Activated effector memory CD4-positive, alpha-beta T cell treated with anti-CD3 and anti-CD28 coated beads, Interleukin-2, amount 50 U/mL, for 16 hours (primary cell): ENCODE data around the gene ABAT.

ENCODE experiments used
- DNase-seq: peaks from one replicate; pipeline ENCODE4 v3.0.0-alpha.2; 2020

The ABAT gene

DNA sequence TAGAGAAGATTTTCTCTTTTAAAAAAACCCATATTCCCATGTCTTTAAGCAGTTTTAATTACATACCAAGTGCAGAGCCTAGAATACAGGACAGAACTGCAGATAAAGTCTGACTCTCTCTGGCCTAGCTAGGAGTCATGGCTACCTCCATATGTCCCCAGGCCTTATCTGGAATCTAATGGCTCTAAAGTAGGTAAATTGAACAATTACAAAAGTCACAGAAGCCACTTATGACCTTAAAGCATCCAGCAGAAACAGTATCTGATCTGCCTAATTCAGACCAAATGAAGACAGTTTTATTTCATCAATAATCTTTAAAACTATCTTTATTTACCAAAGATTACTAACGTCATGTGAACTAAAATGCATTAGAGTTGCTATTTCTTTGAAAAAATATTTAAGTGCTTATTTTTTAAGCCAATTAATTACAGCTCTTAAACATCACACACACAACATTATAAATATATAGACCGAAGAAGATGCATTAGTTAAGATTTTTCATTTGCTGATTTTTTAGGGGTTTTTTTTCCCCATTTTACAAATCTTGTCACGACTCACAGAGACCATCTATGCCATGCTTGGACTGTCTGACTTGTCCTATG lies 152.0 kb downstream of the ABAT start:
- no peak for DNase-seq

DNA sequence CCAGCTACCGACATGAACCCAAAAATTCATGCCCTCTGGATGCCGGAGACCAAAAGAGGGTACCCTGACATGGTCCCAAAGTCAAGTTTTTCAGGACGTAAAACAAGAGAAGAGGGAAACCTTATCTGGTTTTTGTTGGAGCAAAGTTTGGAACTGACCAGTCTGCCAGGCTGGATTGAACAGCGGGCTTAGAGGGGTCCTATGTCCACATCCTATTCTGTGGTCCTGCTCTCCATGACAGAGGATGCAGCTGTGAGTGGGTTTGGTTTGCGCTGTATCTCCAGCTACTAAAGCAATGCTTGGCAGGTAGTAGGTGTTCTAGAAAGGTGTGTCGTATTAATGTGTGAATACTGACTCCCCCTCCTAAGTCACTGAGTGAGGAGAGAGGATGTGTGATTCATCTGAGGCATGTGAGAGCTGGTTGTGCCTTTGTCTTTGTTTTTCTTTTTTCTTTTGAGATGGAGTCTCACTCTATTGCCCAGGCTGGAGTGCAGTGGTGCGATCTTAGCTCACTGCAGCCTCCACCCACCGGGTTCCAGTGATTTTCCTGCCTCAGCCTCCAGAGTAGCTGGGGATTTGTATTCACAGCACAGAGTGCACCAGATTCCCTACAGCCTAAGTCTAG lies 154.2 kb downstream of the ABAT start:
- DNase-seq, result no peak

DNA sequence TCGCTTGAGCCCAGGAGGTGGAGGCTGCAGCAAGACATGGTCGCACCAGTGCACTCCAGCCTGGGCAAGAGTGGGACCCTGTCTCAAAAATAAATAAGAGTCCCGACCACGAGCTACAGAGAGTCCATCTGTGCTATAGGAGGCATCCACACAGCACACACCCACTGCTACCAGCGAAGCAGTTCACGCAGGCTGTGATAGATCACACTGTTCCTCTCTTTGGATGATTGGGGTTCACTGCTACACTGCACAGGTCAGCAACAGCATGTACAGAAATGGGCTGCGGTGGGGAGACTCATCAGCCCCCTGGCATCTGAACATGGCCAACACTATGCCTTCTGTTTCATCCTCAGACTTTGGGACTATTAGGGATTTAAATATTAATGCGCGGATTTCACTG lies 157.0 kb downstream of the ABAT start:
- DNase-seq, result no peak

DNA sequence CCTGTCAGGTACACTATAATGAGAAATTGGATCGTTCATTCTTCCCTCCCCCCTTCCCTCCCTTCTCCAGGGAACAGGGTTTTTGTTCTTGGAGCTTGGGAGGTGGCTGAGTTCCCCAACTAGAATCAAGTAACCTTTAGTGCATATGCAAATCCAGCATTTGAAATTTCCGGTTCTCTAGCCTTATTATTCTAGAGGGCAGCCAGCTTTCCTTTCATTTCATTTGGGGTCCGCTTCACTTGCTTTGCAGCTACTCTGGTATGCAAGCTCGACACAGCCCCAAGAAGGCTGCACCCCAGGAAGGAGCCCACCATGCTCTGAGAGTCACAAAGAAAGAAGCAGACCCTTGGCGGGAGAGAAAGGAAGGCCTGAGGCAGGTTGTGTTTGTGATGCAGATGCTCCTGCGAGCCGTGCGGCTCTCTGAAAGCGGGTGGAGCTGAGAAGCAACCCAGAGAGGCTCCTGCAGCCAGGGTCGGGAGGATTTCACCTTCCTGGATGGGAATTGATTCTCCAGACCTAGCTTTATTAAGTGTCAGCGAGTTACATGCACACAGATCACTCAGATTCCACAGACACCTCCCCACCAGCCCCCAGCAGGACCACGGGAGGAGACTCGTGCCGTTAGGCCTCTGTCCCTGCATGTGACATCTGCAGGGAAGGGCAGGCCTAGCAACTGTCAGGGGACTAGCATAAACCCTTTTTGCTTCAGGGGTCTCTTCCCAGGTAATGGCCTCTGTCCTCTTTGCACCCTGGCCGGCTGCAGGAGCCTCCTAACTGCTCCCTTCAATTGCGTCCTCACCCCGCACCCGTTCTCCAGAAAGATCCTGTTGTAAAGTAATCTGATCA lies 157.7 kb downstream of the ABAT start:
- no peak for DNase-seq

DNA sequence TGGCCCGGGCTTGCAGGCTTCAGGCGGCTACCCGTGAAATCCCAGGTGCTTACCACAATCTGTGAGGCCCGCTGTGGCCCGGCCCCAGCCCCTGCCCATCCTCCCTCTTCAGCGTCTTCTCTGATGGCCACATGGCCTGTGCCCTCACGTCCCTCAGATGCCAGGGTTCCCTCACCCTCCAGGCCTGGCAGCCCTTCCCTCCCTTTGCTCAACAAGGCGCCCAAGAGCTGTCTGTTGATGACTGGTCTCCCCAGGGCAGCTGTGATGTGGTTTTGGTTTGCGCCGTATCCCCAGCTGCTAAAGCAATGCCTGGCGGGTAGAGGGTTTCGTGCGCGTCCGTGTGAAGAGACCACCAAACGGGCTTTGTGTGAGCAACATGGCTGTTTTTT lies 158.3 kb downstream of the ABAT start:
- DNase-seq, result no peak
